Stimulated activated CD4-positive, alpha-beta T cell treated with anti-CD3 and anti-CD28 coated beads, Interleukin-4, amount 100 ng/mL, for 24 hours (primary cell): Measurements from ENCODE around the gene SPG11.
"Not testable (repeated sequence)": the region's sequence is repeated elsewhere in the genome, so short reads cannot be mapped to it uniquely, and the experiment has no call there.

Experiments used
- DNase-seq: peaks from one replicate; pipeline ENCODE4 v3.0.0-alpha.2; 2020

The SPG11 gene

GRCh38 chr15:44620081-44620480 lies 43.4 kb downstream of the SPG11 start:
- no peak for DNase-seq

- DNase-seq = no peak
Measured at GRCh38 chr15:44616974-44617373, 46.5 kb downstream of the SPG11 start.

DNA sequence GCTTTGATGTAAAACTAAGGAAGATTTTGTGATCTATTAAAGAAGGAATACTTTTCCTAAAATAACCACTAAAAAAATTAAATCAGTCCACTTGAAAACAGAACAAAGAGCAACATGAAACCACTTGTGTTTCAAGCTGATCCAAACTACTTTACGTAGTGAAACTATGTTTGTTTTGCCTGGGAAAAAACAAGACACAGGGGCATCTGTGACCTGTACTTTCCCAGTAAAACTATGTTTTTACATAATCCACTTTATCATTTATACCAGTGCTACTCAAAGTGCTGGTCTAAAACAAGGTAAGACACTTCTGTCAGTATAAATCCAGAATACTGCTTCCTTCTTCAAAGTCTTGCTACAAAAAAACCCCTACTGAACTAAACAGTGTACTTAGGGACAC lies 56.7 kb downstream of the SPG11 start:
- DNase-seq = no peak

GRCh38 chr15:44603126-44603525 lies 60.3 kb downstream of the SPG11 start:
- no peak for DNase-seq

GRCh38 chr15:44598892-44599291 lies 64.6 kb downstream of the SPG11 start:
- no peak for DNase-seq

DNA sequence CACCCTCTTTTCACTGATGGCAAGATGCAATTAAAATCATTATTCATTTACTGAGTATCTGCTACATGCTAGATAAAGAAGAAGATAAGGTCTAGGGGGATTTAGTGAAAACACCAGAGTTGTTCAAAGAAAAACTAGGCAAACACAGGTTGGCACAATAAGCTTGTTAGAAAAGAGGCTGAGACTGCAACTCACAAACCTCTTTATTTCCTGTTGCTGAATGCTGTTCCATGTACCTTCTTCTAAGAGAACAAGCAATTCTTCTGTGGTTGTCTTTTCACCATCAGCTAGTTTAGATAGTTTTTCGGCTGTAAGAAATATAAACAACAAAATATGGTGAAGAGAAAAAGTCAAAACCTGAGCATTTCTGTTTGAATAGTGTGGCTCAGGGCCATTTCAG lies 65.4 kb downstream of the SPG11 start:
- DNase-seq = no peak

DNA sequence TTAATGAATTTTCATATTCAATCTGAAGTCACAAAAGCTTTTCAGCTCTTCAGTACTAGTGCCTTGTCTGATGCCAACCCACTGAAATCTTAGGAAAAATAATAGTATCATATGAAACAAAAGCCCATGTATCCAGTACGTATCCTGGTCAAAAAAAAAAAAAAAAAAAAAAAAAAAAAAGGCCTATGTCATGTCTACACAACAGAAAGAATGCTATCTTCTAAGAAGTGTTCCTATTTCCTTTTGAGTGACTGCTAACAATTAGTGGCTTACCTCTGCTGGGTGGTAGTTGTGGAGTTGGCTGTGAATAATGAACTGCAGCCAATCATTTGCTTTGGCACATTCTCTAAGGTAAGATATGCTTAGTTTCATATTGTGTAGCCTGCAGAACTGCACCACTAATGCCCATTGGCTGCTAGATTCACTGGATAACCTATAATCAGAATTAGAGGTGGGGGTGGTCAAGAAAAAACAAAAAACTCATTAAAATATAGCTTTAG lies 66.9 kb downstream of the SPG11 start:
- DNase-seq = no peak

GRCh38 chr15:44595656-44596510 lies 67.6 kb downstream of the SPG11 start:
- DNase-seq = no peak

DNA sequence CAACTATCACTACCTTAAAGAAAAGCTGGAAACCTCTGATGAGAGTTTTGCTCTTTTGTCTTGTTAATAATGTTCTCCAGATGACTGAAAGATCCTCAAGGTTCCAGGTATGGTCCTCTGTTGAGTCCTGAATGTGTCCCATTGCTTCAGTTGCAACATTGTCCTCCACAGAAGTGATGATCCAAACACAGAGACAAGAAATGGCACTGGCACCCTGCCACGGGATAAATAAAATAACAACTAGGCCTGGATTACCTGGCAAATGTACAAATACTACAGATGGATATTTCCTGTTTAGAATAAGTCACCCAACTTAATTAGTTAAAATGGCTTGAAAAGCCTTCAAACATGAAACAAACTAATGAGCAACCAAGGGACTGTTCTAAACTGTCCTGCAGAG lies 68.2 kb downstream of the SPG11 start:
- DNase-seq = no peak

GRCh38 chr15:44593042-44593736 lies 70.3 kb downstream of the SPG11 start:
- peak; percentile 25 for DNase-seq

DNA sequence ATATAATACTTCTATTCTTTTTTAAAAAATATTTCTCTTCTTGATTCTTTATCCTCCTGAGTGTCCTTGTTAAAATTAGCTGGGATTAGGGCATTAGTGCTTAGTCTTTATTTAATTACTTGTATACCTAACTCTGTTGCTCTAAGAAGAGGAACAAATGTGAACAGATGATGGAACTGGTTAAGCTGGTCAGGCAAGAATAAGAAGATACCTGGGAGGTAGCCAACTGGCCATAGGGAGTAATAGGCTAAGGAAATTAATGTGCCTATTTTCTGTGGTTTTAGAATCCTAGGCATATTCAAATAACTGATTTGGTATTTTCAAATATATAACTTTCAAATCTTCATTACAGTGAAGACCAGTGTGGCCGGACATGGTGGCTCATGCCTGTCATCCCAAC lies 72.1 kb downstream of the SPG11 start:
- no peak for DNase-seq

- DNase-seq = no peak
Measured at GRCh38 chr15:44588541-44588940, 74.9 kb downstream of the SPG11 start.

GRCh38 chr15:44585633-44586032 lies 77.8 kb downstream of the SPG11 start:
- DNase-seq = no peak

- peak; percentile 61 for DNase-seq
Measured at GRCh38 chr15:44584162-44584749, 79.2 kb downstream of the SPG11 start.

- DNase-seq = no peak
Measured at GRCh38 chr15:44580105-44580504, 83.4 kb downstream of the SPG11 start.

- DNase-seq = no peak
Measured at GRCh38 chr15:44574734-44575133, 88.7 kb downstream of the SPG11 start.

DNA sequence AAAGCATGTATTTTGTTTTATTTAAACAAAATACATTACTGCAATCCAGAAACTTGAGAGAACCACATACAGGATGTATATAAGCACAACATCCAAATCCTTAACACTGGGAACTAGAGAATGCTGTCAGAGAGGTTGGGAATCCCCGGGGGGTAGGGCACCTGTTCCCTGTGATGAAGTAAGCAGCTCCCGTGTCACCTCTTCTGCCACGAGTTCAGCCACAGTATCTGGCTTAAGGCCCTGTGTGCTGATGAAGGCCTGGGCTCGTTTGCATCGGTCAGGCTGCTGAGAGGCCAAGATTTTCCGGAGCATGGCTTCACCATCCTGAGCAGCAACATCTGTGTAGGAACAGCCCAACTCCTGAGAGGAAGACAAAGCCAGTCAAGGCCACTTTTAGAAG lies 90.1 kb downstream of the SPG11 start:
- no peak for DNase-seq

DNA sequence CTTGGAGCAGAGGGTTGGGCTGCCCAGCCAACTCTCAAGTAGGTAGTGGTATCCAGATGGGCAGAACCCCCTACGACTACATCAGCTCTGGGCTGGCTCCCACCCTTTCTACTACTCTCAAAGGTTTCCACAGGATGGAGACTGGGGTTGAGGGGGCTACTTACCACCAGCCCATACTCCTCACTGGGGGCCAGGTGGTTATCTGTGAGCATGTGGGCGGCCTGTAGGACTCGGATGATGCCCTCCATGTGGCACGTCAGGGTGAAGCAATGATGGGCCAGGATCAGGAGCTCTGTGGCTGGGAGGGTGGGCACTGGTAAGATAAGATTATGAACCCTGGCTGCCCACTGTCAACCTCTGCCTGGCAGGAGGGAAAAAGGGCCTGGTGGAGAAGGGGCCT lies 93.1 kb downstream of the SPG11 start:
- no peak for DNase-seq

DNA sequence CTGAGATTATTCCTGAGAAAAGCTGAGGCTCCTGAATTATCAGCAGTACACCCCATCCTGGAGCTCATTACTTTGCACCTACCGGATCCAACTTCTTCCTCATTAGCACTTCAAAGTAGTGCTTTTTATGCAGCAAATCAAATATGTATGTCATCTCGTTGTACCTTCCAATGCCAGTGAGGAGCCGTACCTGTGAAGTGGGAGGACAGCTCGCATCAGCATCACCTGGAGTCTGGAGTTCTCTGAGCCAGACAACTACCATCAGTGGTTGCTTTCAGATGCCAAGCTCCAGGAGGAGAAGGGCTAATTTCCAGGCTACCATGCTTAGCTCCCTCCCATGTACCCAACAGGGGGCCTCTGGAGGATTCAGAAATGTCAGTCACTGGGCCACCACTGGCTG lies 94.1 kb downstream of the SPG11 start:
- DNase-seq = no peak

- no peak for DNase-seq
Measured at GRCh38 chr15:44568338-44568737, 95.1 kb downstream of the SPG11 start.

DNA sequence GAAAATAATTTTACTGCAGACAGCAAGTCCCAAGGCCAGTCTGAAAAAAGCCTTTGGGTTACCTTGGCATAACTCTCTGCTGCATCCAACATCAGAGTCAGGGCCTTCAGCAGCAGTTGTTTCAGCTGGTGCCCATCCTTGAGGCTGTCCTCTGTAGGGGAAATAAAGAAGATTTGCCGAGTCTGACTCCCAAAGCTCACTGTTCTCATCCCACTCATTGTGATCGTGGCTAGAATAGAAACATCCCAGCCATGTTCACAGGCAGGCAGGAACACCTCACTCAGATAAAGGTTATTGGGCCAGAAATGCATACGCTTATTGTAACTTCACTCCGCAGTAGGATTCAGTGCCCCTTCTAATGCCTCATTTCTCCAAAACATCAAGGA lies 97.3 kb downstream of the SPG11 start:
- no peak for DNase-seq

DNA sequence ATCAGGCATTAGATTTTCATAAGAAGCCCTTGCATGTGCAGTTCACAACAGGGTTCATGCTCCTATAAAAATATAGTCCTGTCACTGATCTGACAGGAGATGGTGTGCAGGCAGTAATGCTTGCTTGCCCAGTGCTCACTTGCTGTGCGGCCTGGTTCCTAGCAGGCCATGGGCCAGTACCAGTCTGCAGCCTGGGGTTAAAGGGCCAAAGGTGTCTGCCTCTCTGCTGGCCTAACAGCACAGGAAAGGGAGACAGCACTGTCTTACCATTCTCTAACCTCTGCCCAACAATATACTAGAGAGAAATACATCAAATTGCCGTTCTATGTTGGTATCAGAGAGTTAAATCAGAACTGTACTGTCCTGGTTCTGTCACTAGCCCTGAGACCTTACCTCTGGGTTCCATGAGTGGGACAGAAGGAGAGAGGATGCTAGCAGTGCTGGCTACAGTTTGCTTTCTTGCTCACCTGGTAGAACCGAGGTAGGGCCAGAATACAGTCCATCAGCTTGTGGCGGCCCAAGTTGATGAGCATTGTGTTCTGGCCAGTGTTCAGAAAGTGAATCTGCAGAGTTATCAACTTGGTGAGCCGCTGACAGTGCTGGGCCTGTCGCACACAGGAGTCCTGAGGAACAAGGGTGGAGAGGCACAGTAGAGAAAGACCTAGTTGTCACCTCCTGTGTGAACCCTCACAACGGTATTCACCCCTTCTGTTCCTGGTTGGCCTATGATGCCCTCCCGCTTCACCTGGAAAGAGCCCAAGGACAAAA lies 97.9 kb downstream of the SPG11 start:
- DNase-seq = no peak

DNA sequence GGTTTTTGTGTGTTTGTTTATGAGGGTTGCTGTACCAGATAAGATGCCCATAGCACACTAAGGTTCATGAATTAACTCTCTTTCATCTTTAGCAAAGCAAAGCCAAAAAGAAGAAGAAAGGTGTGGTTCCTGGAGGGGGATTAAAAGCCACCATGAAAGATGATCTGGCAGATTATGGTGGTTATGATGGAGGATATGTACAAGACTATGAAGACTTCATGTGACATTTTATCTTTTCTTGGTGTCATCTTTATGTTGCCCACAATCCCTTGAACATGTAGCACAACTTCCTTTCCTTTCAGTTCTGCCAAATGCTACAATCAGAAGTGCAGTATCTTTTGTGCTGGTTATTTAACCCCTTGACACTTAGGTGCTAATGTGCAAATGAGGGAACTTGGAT lies 102.5 kb downstream of the SPG11 start:
- not testable (repeated sequence) for DNase-seq
